ENCODE results near the gene TCP1. TPM values are rescaled to one million over a fixed set of nuclear protein-coding genes. Genes with fewer than 3 reads are reported as not detected.

Gene TCP1
- total RNA-seq, 2 experiments from 2014 or later: 239 to 320 TPM

DNA sequence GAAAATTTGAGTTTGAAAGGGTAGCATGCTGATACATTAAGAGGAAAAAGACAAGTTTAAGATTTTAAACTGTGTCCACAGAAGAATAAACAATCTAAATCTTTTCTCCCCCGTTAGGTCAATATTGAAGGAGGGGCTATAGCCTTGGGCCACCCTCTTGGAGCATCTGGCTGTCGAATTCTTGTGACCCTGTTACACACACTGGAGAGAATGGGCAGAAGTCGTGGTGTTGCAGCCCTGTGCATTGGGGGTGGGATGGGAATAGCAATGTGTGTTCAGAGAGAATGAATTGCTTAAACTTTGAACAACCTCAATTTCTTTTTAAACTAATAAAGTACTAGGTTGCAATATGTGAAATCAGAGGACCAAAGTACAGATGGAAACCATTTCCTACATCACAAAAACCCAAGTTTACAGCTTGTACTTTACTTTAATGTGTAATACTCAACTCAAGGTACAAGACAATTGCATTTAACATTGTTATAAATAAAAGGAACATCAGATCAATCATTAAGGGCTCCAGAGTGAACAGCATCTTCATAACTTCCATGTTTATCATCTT, 10.8 kb downstream of the TCP1 start:
- no peak overlapping the region for H3K27ac Mint-ChIP-seq
- H3K9me3 Mint-ChIP-seq (ENCODE audit: low read depth): no peaks in the 10 kb centered on the region
- H3K4me1 Mint-ChIP-seq: peaks cover 19% of the 10 kb centered on the region
- peaks cover 75% of the 10 kb centered on the region for H3K36me3 Mint-ChIP-seq
- CTCF ChIA-PET: no interaction called here
- H3K4me3 Mint-ChIP-seq: no peak overlapping the region
- ATAC-seq (no peak), DNase-seq (no peak)
- no peaks in the 10 kb centered on the region for H3K27me3 Mint-ChIP-seq

DNA sequence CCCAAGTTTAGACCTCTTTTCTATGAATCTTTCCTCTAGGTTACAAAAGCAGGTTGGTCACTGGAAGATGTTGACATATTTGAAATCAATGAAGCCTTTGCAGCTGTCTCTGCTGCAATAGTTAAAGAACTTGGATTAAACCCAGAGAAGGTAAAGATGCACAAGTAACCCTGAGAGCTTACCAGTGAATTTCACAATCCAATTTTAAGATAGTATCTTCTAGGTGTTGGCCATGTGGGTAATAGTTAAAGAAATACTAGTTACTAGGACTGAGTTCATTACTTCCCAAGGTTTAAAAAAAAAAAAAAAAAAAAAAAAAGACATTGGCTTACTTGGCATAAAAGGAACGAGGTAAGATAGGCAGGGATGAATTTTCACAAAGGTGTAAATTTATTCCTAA, 11.3 kb downstream of the TCP1 start:
- no peaks in the 10 kb centered on the region for H3K27me3 Mint-ChIP-seq
- H3K9me3 Mint-ChIP-seq (ENCODE audit: low read depth): no peaks in the 10 kb centered on the region
- DNase-seq: no peak
- no peak overlapping the region for H3K4me3 Mint-ChIP-seq
- H3K36me3 Mint-ChIP-seq: peaks cover 75% of the 10 kb centered on the region
- ATAC-seq: no peak
- H3K27ac Mint-ChIP-seq: no peak overlapping the region
- CTCF ChIA-PET: no interaction called here
- peaks cover 16% of the 10 kb centered on the region for H3K4me1 Mint-ChIP-seq

DNA sequence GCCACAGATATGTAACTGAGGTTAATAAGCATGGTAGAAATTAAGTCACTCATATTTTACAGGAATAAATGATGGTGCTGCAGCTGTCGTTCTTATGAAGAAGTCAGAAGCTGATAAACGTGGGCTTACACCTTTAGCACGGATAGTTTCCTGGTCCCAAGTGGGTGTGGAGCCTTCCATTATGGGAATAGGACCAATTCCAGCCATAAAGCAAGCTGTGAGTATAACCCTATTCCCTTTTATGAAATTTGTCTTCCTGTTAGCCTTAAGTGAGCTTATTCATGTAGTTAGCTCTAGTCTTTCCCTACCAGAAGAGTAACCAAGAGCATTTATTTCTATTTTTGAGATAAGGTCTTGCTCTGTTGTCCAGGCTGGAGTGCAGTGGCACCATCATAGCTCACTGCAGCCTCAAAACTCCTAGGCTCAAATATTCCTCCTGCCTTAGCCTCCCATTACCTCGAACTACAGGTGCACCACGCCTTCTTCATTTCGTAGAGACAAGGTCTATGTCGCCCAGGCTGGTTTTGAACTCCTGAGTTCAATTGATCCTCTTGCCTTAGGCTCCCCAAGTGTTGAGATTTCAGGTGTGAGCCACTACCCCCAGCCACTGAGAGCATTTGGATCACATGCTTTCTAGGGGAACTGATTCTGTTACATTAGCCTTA, 12.0 kb downstream of the TCP1 start:
- no peaks in the 10 kb centered on the region for H3K27me3 Mint-ChIP-seq
- no peak overlapping the region for H3K4me3 Mint-ChIP-seq
- ATAC-seq (peak; percentile 12), DNase-seq (no peak)
- H3K27ac Mint-ChIP-seq: no peak overlapping the region
- peaks cover 9% of the 10 kb centered on the region for H3K4me1 Mint-ChIP-seq
- no peaks in the 10 kb centered on the region for H3K9me3 Mint-ChIP-seq (ENCODE audit: low read depth)
- CTCF ChIA-PET: no interaction called here
- peaks cover 72% of the 10 kb centered on the region for H3K36me3 Mint-ChIP-seq

DNA sequence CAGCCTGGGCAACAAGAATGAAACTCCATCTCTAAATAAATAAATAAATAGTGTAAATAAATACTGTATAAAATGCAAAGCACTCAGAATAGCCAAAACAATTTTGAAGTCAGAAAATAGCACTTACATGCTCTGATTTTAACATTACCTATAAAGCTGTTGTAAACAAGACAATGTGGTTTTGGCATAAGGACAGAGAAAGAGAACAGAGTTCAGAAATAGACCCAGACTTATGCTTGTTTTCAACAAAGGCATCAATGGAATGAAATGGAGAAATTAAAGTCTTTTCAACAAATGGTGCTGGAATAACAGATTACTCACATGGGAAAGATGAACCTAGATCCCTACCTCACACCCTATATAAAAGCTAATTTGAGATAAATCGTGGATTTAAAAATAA, 17.2 kb downstream of the TCP1 start:
- Mint-ChIP-seq H3K27me3 (no peaks in the 10 kb centered on the region), H3K36me3 (peaks cover 76% of the 10 kb centered on the region), H3K4me3 (no peak overlapping the region), H3K27ac (no peak overlapping the region), H3K9me3 (ENCODE audit: low read depth) (peaks cover 2% of the 10 kb centered on the region), H3K4me1 (peaks cover 2% of the 10 kb centered on the region)
- CTCF ChIA-PET: interaction anchor here (0.8 to 1.1 kb wide), 3 partner anchors 10 to 15 kb away, joined by 3 read pairs; partner anchors contain the start of gene ACAT2
- no peak for DNase-seq
- ATAC-seq: no peak

DNA sequence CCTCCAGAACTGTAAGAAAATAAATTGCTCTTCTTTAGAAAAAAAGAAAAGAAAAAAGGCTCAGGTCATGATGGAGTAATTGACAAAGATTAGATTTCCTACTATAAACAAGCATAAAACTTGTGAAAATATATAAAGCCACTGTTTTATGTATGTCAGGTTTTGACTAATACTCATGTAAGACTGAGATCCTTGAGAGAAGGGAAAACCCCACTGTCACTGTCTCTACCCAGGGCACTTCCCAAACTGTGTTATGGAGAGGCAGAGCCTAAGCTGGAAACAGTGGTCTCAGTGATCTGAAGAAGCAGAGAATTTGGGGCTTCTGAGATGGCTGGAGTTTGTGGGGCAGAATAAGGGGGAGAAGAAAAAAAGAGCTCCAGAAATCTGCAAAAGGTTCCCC, 19.9 kb downstream of the TCP1 start:
- DNase-seq: no peak
- Mint-ChIP-seq H3K27ac (no peak overlapping the region), H3K27me3 (no peaks in the 10 kb centered on the region), H3K36me3 (peaks cover 77% of the 10 kb centered on the region), H3K4me3 (no peak overlapping the region), H3K4me1 (peaks cover 9% of the 10 kb centered on the region), H3K9me3 (ENCODE audit: low read depth) (peaks cover 2% of the 10 kb centered on the region)
- no peak for ATAC-seq
- CTCF ChIA-PET: no interaction called here

DNA sequence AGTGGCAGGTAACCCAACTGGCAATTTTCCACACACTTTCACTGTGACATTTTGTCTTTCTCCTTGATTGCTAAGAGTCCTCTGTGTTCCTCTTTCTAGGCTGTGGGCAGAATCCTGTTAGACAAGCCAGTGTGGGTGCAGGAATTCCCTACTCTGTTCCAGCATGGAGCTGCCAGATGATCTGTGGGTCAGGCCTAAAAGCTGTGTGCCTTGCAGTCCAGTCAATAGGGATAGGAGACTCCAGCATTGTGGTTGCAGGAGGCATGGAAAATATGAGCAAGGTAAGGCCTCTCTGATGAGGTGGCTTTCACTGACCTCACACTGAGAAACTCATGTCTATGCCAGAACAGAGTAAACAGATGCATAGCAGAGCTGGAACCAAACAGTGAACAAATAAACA, 22.5 kb downstream of the TCP1 start:
- Mint-ChIP-seq H3K27me3 (no peaks in the 10 kb centered on the region), H3K4me1 (peaks cover 21% of the 10 kb centered on the region), H3K27ac (no peak overlapping the region), H3K36me3 (peaks cover 73% of the 10 kb centered on the region), H3K9me3 (ENCODE audit: low read depth) (peaks cover 2% of the 10 kb centered on the region), H3K4me3 (no peak overlapping the region)
- ATAC-seq: no peak
- no peak for DNase-seq
- CTCF ChIA-PET: no interaction called here

DNA sequence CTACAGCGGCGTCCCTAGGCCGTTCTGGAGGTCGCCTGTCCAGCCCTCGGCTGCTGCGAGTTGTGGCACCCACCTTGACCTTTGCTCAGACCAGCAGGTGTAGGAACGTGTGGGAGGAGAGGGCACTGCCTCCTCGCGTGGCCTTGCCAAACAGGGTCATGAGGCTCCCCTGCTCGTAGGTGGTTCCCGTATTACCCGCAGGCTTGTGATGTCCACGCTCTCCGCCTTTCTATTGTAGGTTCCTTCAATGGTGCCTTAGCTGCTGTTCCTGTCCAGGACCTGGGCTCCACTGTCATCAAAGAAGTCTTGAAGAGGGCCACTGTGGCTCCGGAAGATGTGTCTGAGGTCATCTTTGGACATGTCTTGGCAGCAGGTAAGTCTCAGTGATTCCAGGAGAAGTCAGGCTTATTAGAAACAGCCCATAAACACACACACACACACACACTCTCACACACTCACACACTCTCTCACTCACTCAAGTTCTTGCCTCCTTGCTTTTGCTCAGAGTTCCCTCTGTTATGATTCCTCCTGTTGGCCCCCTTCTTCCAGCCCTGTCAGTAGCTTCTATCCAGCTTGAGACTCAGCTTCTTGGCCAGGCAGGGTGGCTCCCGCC, 26.6 kb downstream of the TCP1 start:
- H3K4me1 Mint-ChIP-seq: peaks cover 42% of the 10 kb centered on the region
- CTCF ChIA-PET: interaction anchor here (1.6 kb wide), 2 partner anchors 9 to 27 kb away, joined by 3 to 7 read pairs; partner anchors contain the start of genes MRPL18 and TCP1
- no peaks in the 10 kb centered on the region for H3K9me3 Mint-ChIP-seq (ENCODE audit: low read depth)
- DNase-seq: no peak
- ATAC-seq: peak; percentile 2
- peak overlapping the region; percentile 97 for H3K4me3 Mint-ChIP-seq
- peak overlapping the region; percentile 97 for H3K27ac Mint-ChIP-seq
- H3K36me3 Mint-ChIP-seq: peaks cover 52% of the 10 kb centered on the region
- no peaks in the 10 kb centered on the region for H3K27me3 Mint-ChIP-seq

DNA sequence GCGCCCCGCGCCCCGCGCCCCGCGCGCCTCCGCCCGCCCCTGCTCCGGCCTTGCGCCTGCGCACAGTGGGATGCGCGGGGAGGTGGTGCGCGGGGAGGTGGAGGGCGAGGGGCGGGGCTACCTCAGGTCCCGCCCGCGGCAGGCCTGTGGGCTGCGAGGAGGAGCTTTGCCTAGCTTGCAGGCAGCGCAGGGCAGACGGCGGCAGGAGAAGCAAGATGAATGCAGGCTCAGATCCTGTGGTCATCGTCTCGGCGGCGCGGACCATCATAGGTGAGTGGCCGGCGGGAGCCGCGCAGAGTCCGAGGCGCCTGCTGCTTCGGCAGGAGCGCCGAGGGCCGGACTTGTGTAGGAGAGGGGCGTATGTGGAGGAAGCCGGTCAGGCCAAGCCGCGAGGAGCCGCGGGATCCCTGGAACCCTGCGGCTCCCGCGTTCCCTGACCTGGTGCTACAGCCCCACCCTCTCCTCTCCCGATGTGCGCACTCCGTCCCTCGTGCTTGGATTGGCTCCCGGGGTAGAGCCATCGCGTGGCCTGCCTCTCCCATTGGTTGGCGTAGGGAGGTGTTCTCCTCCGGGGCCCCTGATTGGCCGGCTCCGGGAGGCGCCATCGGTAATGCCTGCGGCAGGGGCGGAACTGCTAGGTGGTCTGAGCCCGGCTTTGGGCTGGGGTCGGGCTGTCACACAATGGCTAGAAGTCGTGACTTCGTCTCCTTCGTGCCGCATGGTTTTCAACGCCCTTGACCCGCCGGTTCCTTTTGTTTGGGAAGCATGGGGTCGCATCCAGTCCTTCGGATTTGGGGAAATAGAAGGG, 27.3 kb downstream of the TCP1 start, which contains the start of gene ACAT2:
Gene ACAT2 (plus strand): TSS at position 173 of the 808 bp plus-strand sequence. CDS start 43 bp downstream, at position 216.
- peak within 1 kb of the TSS; percentile 97 for H3K27ac Mint-ChIP-seq
- H3K27me3 Mint-ChIP-seq: no peaks in the 10 kb centered on the region
- peaks cover 42% of the 10 kb centered on the region for H3K4me1 Mint-ChIP-seq
- CTCF ChIA-PET: interaction anchor here (0.8 to 2.9 kb wide), 6 partner anchors 10 to 71 kb away, joined by 3 to 10 read pairs (median 4); partner anchors contain the start of genes SOD2 and WTAP
- DNase-seq: peak; percentile 98
- H3K9me3 Mint-ChIP-seq (ENCODE audit: low read depth): no peaks in the 10 kb centered on the region
- H3K36me3 Mint-ChIP-seq: peaks cover 47% of the 10 kb centered on the region
- H3K4me3 Mint-ChIP-seq: peak within 1 kb of the TSS; percentile 97
- peak; percentile 98 for ATAC-seq

DNA sequence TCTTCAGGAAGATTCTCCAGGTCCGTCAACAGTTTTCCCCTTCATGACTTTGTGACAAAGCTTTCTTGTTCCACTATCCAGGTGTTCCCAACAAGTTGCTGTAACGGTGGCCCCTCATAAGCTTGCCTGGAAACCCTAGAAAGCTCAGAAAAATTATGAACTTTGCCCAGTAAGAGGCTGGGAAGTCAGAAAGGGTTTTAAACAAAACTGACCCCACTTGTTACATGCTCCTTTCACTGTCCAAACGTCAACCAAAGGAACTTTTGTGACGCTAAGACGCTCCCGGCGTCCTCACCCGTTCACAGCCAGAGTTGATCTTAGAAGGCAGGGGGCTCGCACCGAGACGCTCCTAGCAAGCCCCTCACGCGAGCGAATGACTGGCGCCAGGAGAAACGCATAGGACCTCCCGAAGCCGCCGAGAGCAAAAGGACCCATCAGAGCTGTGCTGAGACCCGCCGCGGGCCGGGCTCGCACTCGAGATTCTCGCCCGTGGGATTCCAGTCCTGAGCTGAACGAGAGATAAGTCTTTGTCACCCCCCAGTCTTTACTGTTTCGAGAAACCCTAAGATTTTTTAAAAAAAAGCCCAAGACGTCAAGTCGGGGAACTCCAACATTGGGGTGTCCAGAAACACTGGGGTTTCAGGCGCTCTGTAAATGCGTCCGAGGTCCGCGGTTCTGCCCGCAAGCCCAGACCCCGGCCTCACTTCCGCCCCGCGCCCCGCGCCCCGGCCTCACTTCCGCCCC, 28.1 kb downstream of the TCP1 start:
- no peak for ATAC-seq
- CTCF ChIA-PET: interaction anchor here (0.8 to 2.9 kb wide), 7 partner anchors 9 to 70 kb away, joined by 3 to 10 read pairs (median 3); partner anchors contain the start of genes SOD2 and WTAP
- Mint-ChIP-seq H3K4me3 (peak overlapping the region; percentile 97), H3K4me1 (peaks cover 42% of the 10 kb centered on the region), H3K9me3 (ENCODE audit: low read depth) (no peaks in the 10 kb centered on the region), H3K36me3 (peaks cover 42% of the 10 kb centered on the region), H3K27me3 (no peaks in the 10 kb centered on the region), H3K27ac (peak overlapping the region; percentile 97)
- peak; percentile 55 for DNase-seq

DNA sequence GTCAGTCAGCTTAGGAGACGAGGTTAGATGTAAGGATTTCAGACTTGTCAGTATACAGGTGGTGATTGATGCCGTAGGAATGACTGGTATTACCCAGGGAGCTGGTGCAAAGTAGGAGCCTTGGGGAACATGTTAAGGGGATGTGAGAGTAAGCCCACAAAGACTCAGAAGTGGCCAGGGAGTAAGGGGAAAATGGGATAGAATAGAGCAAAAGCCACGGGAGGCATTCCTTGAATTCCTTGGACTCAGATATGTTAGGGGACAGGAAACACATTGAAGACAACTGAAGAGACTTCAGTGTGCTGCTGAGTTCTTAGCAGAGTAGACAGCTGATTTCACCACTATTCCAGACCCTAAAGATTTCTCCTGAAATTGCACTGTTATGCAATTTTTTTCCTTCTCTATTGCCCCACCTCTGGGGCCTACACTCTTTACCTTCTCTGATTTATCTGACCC, 28.8 kb downstream of the TCP1 start:
- CTCF ChIA-PET: interaction anchor here (1.1 to 2.9 kb wide), 6 partner anchors 12 to 70 kb away, joined by 3 to 10 read pairs (median 4); partner anchors contain the start of gene WTAP
- Mint-ChIP-seq H3K4me3 (peak overlapping the region; percentile 97), H3K27ac (peak overlapping the region; percentile 97), H3K27me3 (no peaks in the 10 kb centered on the region), H3K9me3 (ENCODE audit: low read depth) (no peaks in the 10 kb centered on the region), H3K4me1 (peaks cover 40% of the 10 kb centered on the region), H3K36me3 (peaks cover 44% of the 10 kb centered on the region)
- no peak for ATAC-seq
- DNase-seq: no peak

DNA sequence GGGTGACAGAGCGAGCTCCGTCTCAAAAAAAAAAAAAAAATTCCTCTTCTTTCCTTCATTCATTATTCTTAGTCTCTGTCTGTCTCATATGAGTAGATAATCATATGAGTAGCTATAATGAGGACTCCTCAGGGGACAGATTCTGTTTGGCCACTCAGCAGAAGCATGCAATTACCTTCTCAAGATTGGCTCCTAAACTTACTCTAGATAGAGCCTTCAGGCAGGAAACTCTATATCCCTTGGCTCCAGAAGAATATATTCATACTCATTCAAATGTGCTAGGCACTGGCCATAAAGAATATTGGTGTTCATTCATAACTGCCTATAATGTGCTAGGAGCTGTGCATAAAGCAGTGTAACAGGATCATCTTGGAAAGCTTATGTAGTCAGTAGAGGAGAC, 29.8 kb downstream of the TCP1 start:
- H3K27ac Mint-ChIP-seq: peak overlapping the region; percentile 44
- no peaks in the 10 kb centered on the region for H3K9me3 Mint-ChIP-seq (ENCODE audit: low read depth)
- CTCF ChIA-PET: interaction anchor here (0.7 to 2.9 kb wide), 6 partner anchors 13 to 568 kb away, joined by 3 to 10 read pairs (median 4); partner anchors contain the start of genes TCP1 and WTAP
- ATAC-seq: no peak
- no peaks in the 10 kb centered on the region for H3K27me3 Mint-ChIP-seq
- H3K36me3 Mint-ChIP-seq: peaks cover 48% of the 10 kb centered on the region
- H3K4me3 Mint-ChIP-seq: peak overlapping the region; percentile 2
- DNase-seq: no peak
- peaks cover 41% of the 10 kb centered on the region for H3K4me1 Mint-ChIP-seq

All from activated CD8-positive, alpha-beta memory T cell treated with anti-CD3 and anti-CD28 coated beads, Interleukin-2, amount 10 ng/mL, durations not matched to agents 7 days and 5 days (primary cell).